Activated CD8-positive, alpha-beta memory T cell treated with anti-CD3 and anti-CD28 coated beads, Interleukin-2, amount 50 U/mL, for 1 hour (primary cell): Measurements from ENCODE around the gene COL18A1.
"Not testable (repeated sequence)": the region's sequence is repeated elsewhere in the genome, so short reads cannot be mapped to it uniquely, and the experiment has no call there.

ENCODE experiments used
- DNase-seq: peaks from one replicate; pipeline ENCODE4 v3.0.0-alpha.2; 2020; ENCODE audit errors: extremely low read depth

The COL18A1 gene

GRCh38 chr21:45494851-45495680 is 90.1 kb downstream of the COL18A1 start:
- DNase-seq = no peak

- DNase-seq = no peak
Measured at GRCh38 chr21:45496151-45496967, 91.4 kb downstream of the COL18A1 start.

GRCh38 chr21:45496968-45497845 is 92.2 kb downstream of the COL18A1 start:
- no peak for DNase-seq

GRCh38 chr21:45497846-45498645 is 93.1 kb downstream of the COL18A1 start:
- no peak for DNase-seq

- no peak for DNase-seq
Measured at GRCh38 chr21:45498646-45499000, 93.7 kb downstream of the COL18A1 start.

- DNase-seq = no peak
Measured at GRCh38 chr21:45499201-45499750, 94.3 kb downstream of the COL18A1 start.

GRCh38 chr21:45499970-45500577 is 95.1 kb downstream of the COL18A1 start:
- DNase-seq = no peak

- DNase-seq = not testable (repeated sequence)
Measured at GRCh38 chr21:45501081-45502005, 96.4 kb downstream of the COL18A1 start.

GRCh38 chr21:45502006-45502345 is 97.0 kb downstream of the COL18A1 start:
- DNase-seq = no peak

- DNase-seq = no peak
Measured at GRCh38 chr21:45502600-45502999, 97.6 kb downstream of the COL18A1 start.

GRCh38 chr21:45503226-45503625 is 98.3 kb downstream of the COL18A1 start:
- DNase-seq = not testable (repeated sequence)

- no peak for DNase-seq
Measured at GRCh38 chr21:45504021-45504515, 99.1 kb downstream of the COL18A1 start.

- no peak for DNase-seq
Measured at GRCh38 chr21:45504516-45505415, 99.8 kb downstream of the COL18A1 start.

- DNase-seq = no peak
Measured at GRCh38 chr21:45505416-45506021, 100.6 kb downstream of the COL18A1 start.

GRCh38 chr21:45506241-45506817 is 101.4 kb downstream of the COL18A1 start:
- DNase-seq = no peak

- DNase-seq = no peak
Measured at GRCh38 chr21:45506836-45507522, 102.0 kb downstream of the COL18A1 start.

- no peak for DNase-seq
Measured at GRCh38 chr21:45507523-45507875, 102.5 kb downstream of the COL18A1 start.
